ENCODE measurements around the gene CAPN13.
A peak's percentile ranks its signal among the peaks of the same experiment; 100 is the strongest.

Gene CAPN13

GRCh38 chr2:30730736-30731647 lies 76.3 kb downstream of the CAPN13 start:
- no peak for DNase-seq (ENCODE audit: low read depth)

- DNase-seq (ENCODE audit: low read depth): no peak
Measured at GRCh38 chr2:30729031-30729430, 78.2 kb downstream of the CAPN13 start.

- no peak for DNase-seq (ENCODE audit: low read depth)
Measured at GRCh38 chr2:30722936-30723725, 84.1 kb downstream of the CAPN13 start.

- DNase-seq (ENCODE audit: low read depth): no peak
Measured at GRCh38 chr2:30721668-30722647, 85.3 kb downstream of the CAPN13 start.

GRCh38 chr2:30721241-30721640 lies 86.0 kb downstream of the CAPN13 start:
- no peak for DNase-seq (ENCODE audit: low read depth)

DNA sequence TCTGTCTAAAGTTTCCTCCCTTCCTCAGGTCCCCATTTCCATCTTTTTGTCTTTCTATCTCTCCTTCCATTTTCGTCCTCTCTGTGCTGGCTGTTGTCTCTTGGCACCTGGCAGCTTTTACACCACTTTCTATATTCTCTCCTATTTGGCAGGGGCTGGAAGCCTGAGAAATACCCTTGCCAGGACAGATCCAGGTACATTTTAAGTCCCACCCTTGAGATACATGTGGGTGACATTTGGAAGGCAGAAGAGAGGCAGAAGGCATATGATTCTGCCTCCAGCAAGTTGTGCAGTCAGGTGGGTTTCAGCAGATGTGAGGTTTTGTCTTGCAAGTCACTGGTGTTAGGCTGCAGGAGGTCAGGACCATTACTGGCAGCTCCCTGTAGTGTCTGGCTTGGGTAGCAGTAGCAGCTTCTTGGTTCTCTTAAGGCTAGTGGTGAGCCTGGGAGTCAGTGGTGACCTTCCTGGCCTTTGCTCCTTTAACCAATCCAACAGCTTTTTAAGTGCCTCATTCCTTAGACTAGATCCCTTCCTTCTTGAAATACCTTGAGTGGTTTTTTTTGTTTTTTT lies 90.1 kb downstream of the CAPN13 start:
- DNase-seq (ENCODE audit: low read depth): no peak

DNA sequence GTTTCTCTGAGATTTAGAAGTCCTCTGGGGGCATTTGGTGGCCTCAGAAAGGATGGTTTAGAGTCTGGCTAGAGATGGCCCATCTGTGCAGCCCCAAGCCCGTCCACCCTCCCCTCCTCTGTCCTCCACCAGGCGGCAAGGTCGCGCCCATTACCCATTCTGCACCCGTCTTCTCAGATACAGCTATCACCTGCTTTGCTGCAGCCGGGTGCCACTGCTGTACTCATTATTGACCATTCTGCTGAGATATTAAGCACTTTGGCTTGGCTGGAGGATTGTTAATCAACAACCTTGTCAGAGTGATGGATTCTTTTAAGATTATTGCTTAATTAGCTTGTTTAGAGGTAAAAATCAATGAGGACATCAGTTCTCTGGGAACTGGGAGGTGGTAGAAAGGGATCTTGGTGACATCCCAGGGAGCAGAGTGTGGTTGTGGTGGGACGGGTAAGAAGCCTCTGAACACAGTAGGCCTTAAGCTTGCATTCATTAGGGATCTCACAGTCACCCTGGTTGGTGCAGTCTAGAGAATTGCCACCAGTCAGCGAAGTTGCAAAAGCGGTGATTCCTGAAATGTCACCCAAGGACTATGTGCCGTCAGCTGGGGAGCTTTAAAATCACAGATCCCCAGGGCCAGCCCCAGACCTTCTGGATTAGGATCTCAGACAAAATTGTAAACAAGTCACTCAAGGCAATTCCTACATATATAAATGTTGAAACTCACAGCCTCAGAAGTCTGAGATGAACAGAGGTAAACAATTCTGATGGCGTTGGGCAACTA lies 90.9 kb downstream of the CAPN13 start:
- no peak for DNase-seq (ENCODE audit: low read depth)

DNA sequence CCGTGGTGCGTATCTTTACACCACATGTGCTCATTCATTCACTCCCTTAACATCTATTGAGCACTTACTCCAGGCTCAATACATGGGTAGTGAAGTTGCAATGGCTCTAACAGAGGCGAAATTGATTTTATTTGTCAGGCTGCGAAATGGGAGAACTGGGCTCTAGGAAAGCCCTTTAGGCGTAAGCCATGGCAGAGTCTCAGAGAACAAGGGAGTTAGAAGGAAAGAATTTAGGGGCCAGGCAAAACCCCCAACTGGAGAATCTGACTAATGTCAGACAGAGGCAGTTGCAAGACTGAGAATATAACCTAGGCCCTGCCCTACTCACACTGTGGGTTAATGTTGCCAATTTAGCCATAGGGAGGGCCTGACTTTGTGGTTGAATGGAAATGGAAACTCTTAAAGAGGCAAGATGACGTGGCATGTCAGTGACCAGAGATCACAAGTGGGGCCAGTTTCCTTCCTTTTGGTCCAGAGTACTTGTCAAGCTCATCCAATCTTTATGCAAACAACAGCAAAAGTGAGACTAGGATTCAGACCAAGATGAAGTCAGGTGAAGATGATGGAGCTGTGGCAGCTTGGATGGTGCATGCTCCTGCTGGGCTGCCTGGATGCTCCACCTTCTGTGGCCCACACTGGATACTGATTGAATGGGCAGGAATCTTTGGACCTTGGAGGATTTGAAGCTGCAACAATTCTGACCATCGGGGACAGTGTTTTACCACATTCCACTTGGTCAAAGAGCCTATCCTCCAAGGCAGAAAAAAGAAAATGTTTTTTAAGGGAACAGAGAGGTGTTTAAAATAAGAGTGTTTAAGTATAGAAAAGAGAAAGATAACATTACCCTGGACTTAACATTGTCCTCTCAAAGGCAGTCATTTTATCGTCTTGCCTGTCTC lies 92.2 kb downstream of the CAPN13 start:
- no peak for DNase-seq (ENCODE audit: low read depth)

- no peak for DNase-seq (ENCODE audit: low read depth)
Measured at GRCh38 chr2:30713698-30714097, 93.5 kb downstream of the CAPN13 start.

DNA sequence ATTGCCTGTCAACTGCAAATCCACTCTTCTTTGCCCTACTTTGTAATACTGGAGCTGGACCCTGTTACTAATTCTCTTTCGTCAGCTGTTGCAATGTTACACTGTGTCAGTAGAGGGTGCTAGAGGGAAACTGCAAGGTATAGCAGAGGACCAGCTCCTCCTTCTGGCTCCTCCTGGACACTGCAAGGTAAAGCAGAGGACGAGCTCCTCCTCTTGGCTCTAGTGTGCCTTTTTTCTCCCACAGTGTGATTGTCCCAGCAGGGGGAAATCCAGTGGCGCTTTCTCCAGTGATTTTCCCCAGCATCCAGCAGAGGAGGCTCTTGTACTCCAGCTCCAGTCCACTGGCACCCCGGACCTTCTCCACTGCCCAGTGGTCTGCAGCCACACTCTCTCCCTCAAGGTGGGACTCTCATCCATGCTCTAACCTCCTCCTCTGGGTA lies 95.6 kb downstream of the CAPN13 start:
- peak; percentile 76 for DNase-seq (ENCODE audit: low read depth)

- no peak for DNase-seq (ENCODE audit: low read depth)
Measured at GRCh38 chr2:30710461-30710860, 96.8 kb downstream of the CAPN13 start.

DNA sequence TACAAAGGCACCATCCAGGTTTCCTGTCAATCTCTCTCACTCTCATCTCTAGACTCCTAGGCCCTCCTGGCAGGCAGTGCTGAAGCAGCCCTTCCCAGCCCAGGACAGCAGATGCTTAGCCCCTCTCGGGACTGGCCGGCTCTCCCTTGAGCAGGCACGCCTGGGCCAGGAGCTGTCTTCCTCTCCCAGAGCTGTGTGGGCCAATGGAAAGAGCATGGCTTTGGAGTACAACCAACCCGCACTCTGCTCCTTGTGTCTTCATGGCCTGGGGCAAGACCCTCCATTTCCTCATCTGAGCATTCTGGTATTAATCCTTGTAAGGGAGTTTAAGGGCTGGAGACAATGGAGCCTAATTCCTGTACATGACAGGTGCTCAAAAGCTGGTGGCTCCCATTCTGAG lies 97.2 kb downstream of the CAPN13 start:
- DNase-seq (ENCODE audit: low read depth): no peak

DNA sequence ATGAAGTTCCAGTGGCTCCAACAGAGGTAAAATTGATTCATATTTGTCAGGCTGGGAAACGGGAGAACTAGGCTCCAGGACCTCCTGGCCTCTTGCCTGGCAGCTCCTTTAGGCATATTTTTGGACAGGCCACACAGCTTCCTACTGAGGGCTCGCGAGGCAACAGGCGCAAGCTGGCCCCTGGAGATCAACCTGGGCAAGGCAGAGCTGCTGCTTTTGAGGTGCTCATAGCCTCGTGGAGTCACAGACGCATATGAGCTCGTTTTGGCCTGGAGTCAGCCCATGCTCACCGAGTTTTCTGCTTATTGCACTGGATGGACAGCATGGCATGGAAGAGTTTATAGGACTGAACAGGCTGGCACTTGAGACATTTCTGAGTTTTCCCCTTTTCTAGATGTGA lies 97.7 kb downstream of the CAPN13 start:
- DNase-seq (ENCODE audit: low read depth): no peak

DNA sequence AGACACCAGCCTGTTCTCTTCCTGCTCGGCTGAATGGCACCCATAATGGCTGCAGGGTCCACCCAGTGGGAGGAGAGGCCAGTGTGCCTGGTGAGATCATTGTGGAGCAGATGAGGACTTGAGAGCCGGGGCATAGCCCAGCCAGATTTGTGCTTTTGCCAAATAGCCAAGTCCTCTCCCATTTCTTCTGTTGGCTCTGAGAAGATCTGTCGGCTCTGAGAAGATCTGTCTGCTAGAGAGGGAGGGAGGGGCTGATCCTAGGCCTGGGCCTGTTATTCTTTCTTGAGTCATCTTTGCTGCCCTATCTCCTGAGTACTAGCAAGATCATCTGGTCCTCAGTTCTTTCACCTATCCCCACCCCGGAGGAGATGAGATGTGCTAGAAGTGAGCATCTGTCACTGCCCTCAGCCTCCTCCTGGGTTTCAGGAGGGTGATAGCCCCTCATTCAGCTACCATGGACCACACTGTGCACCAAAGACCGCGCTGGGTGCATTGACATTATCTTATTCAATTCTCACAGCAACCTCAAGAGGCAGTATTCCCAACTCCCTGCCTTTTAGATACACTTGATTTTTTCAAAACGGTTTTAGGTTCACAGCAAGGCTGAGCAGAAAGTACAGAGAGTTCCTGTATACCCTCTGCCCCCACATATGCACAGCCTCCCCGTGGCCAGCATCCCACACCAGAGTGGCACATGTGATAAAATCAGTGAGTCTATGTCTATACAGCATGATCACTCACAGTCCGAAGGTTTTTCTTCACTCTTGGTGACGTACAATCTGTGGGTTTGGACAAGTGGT lies 98.6 kb downstream of the CAPN13 start:
- no peak for DNase-seq (ENCODE audit: low read depth)

- DNase-seq (ENCODE audit: low read depth): no peak
Measured at GRCh38 chr2:30707304-30707903, 99.8 kb downstream of the CAPN13 start.

- DNase-seq (ENCODE audit: low read depth): peak; percentile 65
Measured at GRCh38 chr2:30706534-30707303, 100.5 kb downstream of the CAPN13 start.

DNA sequence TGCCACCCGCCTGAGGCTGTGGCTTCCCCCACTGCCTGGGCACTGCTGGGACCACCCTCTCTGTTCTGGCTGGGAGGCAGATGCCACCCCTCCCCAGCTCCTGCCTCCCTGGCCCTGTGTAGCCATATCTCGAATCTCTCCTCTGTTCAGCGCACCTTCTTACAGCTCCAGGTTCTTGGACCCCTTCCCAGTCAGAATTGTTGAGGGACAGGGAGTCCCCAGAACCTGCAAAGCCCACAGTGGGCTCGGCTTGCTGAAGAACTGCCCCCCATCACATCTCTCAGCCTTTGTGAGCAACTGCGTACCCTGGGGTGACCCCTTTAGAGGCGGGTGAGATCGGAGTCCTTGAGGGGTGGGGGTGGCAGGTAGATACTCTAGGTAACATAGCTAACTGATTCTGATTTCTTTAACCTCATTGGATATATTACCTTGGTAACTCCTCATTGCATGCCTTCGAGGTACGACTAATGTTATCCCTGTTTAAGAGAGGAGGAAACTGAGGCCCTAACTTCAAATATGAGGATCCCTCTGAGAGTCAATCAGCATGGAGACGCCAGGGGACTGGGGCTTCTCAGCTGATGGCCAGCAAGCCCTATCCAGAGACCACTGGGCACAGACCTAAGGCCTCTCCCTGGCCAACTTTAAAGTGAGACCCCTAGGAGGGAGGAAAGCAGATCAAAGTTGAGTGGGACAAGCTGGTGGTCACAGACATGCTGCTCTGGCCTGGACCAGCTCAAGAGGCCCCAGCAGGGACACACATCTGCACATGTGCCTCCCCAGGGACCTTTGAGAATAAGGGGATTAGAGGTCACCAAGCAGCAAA lies 101.3 kb downstream of the CAPN13 start:
- no peak for DNase-seq (ENCODE audit: low read depth)
